Activated CD4-positive, alpha-beta T cell treated with anti-CD3 and anti-CD28 coated beads, Interleukin-2, amount 50 U/mL, for 48 hours (primary cell): ENCODE measurements around the gene TRAF6.
A peak's percentile ranks its signal among the peaks of the same experiment; 100 is the strongest.
"Not testable (repeated sequence)": the region's sequence is repeated elsewhere in the genome, so short reads cannot be mapped to it uniquely, and the experiment has no call there.

ENCODE experiments used
- DNase-seq, 2 experiments: peaks; one replicate each; pipeline ENCODE4 v3.0.0-alpha.2; 2020

Gene TRAF6

DNA sequence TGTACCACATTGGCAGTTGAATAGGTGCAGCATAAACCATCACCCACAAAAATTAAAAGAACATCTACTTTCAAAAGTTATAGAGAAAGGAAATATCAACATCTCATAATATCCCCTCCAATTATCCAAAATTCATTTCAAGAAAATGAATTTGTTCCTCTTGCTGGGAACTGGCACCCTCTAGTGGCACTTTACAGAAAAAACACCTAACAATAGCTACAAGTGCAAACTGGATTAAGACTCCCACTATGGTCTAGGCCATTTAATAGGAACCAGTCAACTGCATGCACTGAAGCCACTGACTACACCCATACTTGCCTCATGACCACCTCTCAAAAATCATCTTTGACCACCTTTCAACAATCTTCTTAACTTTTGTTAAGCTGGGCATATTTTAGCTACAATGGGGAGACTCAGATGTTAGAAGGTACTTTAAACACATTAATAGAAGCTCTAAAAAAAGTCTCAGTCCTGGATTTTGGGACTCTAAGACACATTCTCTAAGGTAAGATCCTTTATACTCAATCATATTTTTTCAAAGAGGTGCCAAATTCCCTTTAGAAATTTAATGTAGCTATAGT lies 17.3 kb downstream of the TRAF6 start:
- peak in 1 of 2 experiments; percentile 18 for DNase-seq

DNA sequence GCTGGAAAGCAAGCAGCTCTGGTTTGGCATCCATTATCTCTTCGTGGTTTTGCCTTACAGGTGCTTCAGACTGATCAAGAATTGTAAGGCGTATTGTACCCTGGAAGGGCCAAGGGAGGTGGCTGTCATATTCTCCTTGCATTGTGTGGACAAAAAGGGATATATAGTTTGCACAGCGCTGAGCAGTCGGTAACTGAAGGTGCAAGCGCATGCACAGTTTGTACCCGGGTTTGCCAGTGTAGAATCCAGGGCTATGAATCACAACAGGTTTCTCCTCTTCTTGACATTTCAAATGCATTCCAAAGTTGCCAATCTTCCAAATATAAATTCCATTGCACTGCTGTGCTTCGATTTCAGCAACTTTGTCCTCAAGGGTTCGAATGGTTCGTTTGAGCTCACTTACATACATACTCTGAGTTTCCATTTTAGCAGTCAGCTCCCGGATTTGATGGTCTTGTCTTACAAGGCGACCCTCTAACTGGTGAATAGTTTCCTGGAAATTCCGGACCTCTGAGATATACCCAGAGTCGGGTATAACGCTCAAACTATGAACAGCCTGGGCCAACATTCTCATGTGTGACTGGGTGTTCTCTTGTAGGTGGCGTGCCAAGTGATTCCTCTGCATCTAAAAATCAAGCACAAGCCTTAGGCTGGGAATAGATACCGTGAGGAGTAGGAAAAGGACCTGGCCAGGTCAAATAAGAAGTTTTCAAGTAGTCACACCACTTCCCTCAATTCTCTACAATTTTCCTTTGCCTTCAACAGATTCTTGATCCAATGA lies 19.9 kb downstream of the TRAF6 start:
- no peak for DNase-seq

DNA sequence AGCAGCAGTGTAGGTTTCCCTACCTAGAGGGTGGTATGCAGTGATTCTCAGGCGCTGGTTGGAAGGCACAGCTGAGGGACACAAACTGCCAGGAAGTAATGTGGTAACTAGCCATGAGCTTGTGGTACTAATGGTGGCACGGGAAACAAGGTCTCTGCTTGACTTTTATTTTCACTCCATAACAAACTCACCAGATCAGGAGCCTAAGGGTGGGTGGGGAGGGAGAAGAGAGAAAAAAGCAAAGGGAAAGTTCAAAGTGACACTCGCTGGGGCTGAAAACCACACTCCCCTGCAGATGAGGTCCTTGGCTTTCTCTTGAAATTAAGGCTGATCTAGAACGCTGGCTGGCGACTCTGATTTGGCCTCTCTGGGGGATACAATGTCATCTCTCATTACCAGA lies 22.0 kb downstream of the TRAF6 start:
- DNase-seq, result no peak

DNA sequence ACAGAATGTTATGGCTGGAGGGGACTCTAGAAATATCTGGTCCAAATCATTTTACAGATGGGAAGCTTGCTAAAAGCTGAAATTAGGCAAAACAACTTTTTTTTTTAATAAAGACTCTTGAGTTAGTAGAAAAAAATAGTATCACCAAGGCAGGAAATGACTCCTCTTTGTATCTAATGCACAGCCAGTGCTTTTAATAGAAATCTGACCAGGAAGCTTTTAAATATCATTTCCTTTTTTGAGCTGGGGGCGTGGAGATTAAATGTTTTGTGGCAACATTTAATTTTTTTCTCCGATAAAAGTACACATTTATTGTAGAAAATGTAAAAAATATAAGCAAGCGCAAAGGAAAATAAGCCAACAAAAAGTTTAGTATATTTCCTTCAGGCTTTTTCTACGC lies 22.5 kb downstream of the TRAF6 start:
- DNase-seq, result no peak

DNA sequence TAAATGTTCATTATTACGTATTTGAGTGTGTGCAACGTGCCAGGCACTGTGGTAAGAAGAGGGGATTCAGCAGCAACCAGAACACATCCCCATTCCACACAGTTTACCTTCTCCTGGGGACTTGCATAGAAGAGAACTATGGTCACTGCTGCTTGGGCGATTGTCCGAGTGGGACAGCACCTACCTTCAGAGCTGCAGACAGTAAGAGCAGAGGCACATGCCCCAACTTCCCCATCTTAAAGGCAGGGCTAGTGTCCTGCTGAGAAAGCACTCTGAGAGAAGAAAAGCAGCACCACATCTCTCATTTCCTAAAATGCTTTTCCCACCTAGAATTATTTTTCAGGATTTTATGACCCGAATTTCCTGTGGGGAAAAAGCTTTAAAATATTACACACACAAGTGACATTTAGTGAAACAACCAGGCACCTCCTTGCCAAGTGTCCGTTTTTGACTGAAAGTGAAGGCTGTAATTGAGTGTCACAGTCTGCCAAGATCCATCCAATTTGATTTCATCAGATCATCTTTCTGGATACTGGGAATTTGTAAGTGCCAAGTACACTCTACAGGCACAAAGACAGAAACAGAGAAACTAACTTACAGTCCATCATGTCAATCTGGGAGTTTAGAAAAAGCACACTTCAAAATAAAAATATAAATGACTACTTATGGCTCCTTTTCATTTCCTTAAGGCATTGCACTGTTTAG lies 24.6 kb downstream of the TRAF6 start:
- DNase-seq, result no peak

DNA sequence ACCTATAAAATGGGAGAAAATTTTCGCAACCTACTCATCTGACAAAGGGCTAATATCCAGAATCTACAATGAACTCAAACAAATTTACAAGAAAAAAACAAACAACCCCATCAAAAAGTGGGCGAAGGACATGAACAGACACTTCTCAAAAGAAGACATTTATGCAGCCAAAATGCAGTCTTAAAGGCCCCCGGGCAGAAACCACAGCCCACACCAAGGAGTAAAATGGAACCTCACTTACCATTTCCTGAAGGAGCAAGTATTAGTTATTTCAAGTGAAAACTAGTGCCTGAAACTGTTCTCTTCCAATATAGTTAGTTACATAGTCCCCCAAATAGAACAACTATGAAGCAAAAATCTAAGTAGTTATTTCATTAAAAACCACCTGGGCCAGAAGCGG lies 27.0 kb downstream of the TRAF6 start:
- DNase-seq, result not testable (repeated sequence)

DNA sequence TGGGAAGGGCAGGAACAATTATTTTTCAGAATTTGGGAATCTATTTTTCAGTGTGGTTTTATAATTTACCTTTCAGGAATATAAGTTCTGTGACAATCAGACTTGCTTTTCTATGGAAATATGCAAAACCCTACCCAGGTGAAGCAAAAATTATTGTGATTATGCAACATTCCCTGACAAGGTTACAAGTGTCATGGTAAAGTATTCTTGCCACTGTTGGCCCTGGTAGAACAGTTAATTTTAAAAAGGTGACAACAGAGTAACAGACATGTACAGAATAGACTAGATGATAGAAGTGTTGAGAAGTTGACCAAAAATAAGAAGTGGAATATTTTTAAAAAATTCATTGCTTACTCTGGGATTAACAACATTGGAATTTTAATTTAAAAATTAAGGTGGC lies 29.2 kb downstream of the TRAF6 start:
- DNase-seq, result no peak

DNA sequence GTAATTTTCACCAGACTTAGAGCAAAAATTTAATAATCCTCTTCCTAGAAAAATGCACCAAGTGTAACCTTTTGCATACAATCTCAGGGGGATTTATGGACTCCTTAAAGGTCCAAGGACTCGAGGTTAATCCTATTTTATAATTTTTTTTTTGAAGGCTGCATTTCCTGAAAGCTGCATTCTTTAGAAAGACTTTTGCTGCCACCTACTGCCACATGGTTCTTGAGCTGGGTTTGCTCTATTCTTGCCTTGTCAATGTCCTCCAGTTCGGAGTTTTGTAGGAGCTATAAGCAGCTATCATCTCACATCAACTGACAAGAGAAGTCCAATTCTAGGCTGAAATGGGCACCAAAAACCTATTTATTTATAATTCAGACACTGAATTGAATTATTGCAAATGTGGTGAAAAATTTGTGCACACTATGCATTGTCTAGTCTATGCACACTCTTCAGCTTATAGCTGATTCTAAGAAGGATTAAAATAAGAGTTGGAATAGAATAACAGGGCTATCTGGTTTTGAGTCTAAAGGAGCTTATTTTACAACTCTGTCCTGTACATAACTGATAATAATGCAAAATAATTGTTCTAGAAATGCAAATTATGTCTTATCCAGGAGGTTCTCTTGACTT lies 31.3 kb downstream of the TRAF6 start:
- peak in 1 of 2 experiments; percentile 16 for DNase-seq

DNA sequence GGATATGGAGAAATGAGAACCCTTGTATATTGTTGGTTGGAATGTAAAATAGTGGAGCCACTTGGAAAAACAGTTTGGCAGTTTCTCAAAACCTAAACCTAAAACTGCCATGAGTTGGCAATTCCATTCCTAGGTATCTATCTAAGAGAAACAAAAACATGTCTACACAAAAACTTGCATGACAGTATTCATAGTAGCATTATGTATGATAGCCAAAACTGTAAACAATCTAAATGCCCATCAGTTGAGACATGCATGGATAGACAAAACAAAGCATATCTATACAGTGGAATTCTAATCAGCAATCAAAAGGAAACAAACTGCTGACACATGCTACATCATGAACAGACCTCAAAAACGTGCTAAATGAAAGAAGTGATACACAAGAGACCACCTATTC lies 34.9 kb downstream of the TRAF6 start:
- no peak for DNase-seq

DNA sequence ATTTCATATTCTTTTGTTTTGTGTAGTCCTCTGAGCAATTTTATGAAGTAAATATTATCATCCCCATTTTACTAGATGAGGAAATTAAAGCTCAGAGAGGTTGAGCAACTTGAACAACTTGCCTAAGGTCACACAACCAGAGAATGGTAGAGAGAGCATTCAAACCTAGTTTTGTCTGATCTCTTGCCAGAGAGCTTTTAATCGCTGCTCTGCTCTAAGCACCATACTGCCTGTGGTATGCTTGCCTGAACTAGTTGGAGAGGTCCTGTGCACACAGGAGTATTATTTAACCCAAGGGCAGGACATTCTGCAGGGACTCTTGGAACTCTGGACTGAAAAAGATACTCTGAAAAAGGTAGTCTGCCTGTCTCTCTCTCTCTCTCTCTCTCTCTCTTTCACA lies 38.5 kb downstream of the TRAF6 start:
- no peak for DNase-seq

DNA sequence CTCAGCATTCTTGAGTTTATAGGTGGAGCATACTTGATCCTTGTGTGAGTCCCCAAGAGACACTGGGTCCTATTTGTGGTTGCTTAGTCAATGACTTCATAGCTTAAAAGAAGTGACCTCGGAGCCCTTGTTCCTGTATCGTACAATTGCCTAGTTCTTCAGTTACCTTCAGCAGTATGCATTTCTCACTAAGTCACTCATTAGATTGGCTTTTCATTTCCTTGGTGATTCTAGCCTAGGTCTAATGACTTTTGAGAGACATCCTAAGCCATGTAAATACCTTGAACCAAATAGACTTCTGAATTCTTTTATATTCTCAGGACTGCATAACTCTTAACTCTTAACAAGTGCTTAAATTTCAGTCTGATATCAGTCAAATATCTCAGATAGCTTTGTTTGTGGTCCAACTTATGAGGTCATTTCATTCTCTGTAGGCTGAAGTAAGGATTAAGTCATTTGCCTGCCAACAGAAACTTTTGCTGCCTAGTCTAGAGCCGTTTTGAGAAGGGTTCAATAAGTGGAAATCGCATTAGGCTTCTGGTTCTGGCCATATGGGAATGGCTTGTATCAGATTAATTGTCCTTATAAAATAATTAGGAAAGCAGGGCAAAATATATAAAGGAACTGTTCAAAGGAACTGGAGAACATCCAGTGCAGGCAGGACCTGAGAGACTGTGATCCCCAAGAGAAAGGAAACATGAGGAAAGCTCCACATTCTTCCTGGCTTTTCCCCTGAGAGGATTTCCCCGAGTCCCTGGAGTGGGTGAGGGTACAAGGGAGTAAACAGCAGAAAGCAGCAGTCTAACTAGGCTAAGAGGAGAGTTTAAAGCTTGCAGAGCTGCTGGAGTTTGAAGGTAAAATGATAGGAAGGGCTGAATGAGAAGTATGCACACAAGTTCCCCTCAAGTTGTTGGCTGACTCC lies 39.9 kb downstream of the TRAF6 start:
- no peak for DNase-seq

DNA sequence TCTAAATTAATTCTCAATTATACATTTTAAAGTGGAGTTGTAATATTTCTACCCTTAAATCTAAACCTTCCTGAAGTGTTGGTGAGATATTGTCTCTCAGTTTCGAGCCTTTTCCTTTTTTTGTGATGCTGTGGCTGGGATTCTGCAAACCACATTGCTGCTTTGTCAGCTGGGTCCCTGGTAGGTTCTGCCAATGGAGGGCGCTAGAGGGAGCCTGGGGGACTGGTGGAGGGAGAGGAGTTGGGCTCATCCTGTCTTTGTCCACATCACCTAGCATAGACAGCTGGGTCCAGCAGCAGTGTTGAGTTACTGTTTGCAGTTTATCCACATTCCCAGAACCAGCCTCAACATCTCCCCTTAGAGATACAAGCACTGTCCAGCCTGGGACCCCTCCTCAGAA lies 41.0 kb downstream of the TRAF6 start:
- peak; percentile 28 to 43 for DNase-seq

DNA sequence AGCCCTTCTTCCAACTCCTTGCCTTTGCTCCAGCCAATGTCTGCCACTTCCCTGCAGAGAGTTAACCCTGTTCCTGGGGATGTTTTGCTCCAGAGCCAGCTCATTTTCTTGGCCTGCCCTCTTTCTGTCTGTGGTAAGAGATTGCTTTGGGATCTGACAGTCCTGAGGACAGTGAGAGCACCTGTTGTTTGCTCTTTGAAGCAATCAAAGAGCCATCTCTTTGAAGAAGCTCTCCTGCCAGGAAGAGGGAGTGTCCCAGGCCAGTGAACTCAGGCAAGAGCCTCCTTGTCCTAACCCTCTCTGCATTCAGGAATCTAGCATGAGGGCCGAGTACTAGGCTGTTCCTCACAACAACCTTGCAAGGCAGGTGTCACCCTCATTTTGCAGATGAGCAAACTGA lies 42.2 kb downstream of the TRAF6 start:
- no peak for DNase-seq

DNA sequence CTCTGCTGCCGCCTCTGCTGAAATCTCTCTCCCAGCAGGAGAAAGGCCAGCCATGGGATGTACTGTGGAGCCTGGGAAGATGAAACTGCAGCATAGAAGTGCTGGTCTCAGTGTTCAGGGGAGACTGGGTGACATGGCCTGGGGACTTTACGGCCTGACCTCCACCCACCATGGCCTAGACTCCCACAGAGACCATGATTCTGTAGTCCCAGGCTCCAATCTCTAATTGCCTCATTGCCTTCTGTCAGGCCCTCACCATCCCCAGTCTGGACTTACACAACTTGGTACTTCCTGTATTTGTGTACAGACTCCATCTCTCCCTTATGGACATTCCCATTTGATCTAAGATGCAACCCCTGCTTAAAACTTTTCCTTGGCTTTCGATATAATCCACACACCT lies 43.1 kb downstream of the TRAF6 start:
- DNase-seq, result no peak

DNA sequence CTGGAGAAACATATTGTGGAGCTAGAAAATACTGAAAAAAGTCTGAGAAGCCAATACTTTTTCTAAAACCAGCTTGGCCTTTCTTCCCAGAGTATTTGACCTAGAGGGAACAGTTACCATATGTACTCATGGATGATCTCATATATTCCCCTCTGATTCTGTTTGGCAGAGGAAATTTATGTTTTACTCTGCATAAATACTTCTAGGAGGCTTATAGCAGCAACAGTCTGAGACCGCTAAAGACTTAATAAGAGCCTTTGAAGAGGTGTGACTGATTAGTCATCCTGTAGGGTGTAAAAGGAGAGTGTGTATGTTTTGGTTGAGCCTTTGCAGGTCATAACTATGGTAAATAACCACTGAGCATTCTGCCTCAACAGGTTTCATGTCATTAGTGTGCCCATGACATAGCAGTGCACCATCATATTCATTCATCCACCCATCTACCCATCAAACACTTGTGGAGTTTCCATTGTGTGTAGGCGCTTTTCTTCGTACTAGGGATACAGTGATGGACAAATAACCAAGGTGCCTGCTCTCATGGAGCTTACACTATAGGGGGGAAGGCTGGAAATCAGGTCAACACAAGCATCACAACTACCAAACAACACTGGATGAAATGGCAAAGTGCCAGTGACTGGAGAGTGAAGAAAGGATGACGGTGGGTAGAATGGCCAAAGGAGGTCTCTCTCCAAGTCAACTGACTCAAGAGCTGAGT lies 44.5 kb downstream of the TRAF6 start:
- no peak for DNase-seq

DNA sequence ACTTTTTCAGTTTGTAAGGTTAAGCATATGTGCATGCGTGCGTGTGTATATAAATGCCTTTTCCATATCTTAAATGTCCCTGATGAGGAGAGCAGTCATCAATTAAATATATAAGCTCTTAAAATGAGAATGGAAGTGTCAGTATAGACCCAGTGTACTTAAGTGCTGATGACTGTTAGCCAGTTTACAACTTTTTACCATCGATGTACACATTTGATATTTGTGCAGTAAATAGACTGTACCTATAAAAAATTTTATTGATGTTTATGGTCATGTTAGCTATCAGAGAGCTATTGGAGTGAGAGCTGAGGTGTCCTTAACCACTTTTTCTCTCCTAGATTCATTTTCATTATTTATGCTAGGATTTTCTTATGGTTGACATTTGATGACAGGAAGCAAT lies 45.4 kb downstream of the TRAF6 start:
- DNase-seq, result no peak

DNA sequence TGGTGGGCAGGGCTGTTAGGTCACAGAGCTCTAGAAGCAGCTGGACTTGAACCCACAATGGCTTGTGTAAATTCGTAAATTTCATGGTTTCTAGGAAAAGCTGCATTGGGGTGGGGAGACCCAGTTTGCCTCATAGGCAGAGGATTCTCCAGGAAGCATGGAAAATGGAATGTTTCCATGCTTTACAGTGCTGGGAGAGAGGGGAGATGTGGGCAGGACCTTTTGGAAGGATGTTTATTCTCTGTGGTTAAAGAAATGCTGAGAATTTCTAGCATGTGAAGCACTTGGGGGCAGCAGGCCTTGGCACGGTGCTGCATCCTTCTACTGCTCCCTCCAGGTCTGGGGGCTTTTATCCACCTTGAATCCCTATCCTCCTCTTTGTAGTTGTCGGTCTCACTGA lies 46.3 kb downstream of the TRAF6 start:
- no peak for DNase-seq

DNA sequence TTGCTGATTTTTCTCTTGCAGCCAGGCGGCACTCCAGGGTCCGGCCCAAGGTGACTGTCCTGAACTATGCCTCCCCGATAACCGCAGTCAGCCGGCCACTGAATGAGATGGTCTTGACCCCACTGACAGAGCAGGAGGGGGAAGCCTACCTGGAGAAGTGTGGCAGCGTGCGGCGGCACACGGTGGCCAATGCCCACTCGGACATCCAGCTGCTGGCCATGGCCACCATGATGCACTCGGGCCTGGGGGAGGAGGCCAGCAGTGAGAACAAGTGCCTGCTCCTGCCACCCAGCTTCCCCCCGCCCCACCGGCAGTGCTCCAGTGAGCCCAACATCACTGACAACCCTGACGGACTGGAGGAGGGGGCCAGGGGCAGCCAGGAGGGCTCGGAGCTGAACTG lies 47.8 kb downstream of the TRAF6 start:
- DNase-seq, result no peak

DNA sequence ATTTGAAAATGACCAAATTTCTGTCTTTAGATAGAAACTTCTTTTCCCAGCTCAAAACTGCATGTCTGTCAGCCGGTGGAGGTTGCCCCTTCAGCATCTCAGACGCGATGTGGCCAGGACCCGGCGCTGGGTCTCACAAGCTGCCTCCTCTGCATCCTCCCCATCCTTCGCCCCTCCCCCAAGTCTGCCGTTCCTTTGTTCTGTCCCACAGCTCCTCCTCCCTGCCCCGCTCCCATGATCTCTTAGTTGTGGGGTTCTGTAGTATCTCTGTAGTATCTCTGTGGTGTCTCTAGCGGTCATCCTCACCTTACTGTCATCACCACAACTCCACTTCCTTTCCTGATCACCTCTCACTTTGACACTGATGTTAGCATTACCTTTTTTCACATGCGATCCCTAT lies 49.9 kb downstream of the TRAF6 start:
- no peak for DNase-seq

DNA sequence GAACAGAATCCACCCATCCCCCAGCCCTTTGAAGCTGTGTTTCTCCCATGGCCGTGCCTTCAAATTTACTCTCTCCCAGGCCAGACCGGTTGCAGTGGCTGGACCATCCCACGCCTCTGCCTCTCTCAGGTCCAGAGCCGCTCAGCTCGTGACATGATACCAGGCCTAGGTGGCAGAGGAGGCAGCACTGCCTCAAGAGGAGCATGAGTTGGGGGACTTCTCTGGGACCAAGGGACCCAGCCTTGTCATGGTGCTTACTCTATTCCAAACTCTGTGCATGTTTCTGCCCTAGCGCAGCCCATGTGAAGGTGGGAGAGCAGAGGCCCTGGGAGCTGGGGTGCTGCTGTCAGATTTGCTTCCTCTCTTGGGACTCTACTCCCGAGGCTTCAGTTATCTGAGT lies 51.0 kb downstream of the TRAF6 start:
- no peak for DNase-seq

DNA sequence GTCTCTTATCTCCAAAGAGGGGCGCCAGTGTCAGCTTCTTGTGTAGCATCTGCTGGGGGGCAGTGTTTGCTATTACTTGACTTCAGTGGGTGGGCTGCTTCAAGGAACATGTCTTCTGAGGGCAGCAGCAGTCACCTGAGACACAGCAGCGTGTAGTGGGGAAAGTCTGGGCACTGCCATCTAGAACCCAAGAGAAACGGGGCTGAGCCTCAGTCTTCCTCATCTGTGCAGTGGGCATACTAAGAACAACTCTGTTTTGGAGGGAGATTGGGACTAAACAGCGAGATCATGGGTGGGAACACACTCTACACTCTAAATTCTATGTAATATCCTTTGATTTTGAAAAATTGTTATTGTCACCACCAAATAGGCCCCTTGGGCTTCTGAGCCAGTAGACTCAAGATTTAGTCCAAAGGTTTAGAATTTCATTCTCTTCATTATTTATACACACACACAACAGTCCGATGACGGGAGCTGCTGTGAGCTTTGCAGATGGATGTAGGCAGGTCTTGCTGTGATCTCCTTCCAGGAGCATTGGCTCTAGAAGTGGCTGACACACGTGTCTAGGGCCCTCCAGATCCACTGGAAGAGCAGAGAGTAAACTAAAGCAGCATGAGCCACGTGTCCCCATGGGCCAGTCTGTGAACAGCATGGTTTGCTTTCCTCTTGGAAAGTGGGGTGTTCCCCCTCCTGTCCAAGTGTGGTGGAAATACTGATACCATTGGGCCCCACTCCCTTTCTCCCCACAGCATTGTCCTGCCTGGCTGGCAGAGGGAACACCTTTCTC lies 51.8 kb downstream of the TRAF6 start:
- DNase-seq, result no peak
